ENCODE measurements around the gene DNHD1.

The DNHD1 gene

GRCh38 chr11:6472934-6473333, 24.1 kb upstream of the DNHD1 start:
- DNase-seq (ENCODE audit: low read depth) = no peak
- H3K4me3 ChIP-seq (replicated peaks; ENCODE audit: low read depth, low read length) = peak overlapping the region; percentile 87
- TF ChIP-seq CTCF (IDR thresholded peaks at IDR 0.05; ENCODE audit: low read length, missing control alignments) = no peak

- DNase-seq (ENCODE audit: low read depth) = peak; percentile 86
- TF ChIP-seq CTCF (IDR thresholded peaks at IDR 0.05; ENCODE audit: low read length, missing control alignments) = peak; percentile 42
- peak within 1 kb of the TSS; percentile 87 for H3K4me3 ChIP-seq (replicated peaks; ENCODE audit: low read depth, low read length)
Observed at GRCh38 chr11:6473451-6474412, 23.3 kb upstream of the DNHD1 start, which contains the start of gene TRIM3. Gene TRIM3, minus strand, starts transcription at chr11:6473941. Its CDS starts 8,246 bp downstream, at chr11:6465695.

- no peak for DNase-seq (ENCODE audit: low read depth)
- H3K4me3 ChIP-seq (replicated peaks; ENCODE audit: low read depth, low read length) = peak overlapping the region; percentile 70
- TF ChIP-seq CTCF (IDR thresholded peaks at IDR 0.05; ENCODE audit: low read length, missing control alignments) = no peak
Observed at GRCh38 chr11:6474413-6474792, 22.7 kb upstream of the DNHD1 start.

- TF ChIP-seq CTCF (IDR thresholded peaks at IDR 0.05; ENCODE audit: low read length, missing control alignments) = no peak
- H3K4me3 ChIP-seq (replicated peaks; ENCODE audit: low read depth, low read length) = no peak overlapping the region
- no peak for DNase-seq (ENCODE audit: low read depth)
Observed at GRCh38 chr11:6474806-6475500, 22.1 kb upstream of the DNHD1 start.

- DNase-seq (ENCODE audit: low read depth) = no peak
- no peak for TF ChIP-seq CTCF (IDR thresholded peaks at IDR 0.05; ENCODE audit: low read length, missing control alignments)
- H3K4me3 ChIP-seq (replicated peaks; ENCODE audit: low read depth, low read length) = no peak overlapping the region
Observed at GRCh38 chr11:6475936-6476335, 21.1 kb upstream of the DNHD1 start.

- no peak for TF ChIP-seq CTCF (IDR thresholded peaks at IDR 0.05; ENCODE audit: low read length, missing control alignments)
- DNase-seq (ENCODE audit: low read depth) = no peak
Observed at GRCh38 chr11:6476571-6476970, 20.5 kb upstream of the DNHD1 start.

More at GRCh38 chr11:6476571-6476970, 20.5 kb upstream of the DNHD1 start:
- no peak overlapping the region for H3K4me3 ChIP-seq (replicated peaks; ENCODE audit: low read depth, low read length)

All from fibroblast of pulmonary artery (primary cell).